GM20000 (cell line): ENCODE data around the gene FOXL1.

Experiments used
- DNase-seq: peaks from one replicate; pipeline ENCODE4 v3.0.0; 2012; ENCODE audit warnings: low spot score
- TF ChIP-seq, protein P1 (sequence below): IDR thresholded peaks from 2 replicates; pipeline ENCODE4 v1.5.1; 2012; ENCODE audit warnings: mild to moderate bottlenecking, control low read depth; ENCODE audit errors: extremely low read depth, missing control alignments

FOXL1 gene

GRCh38 chr16:86550281-86550680, 28.1 kb upstream of the FOXL1 start:
- no peak for DNase-seq
- TF ChIP-seq, protein P1, sequence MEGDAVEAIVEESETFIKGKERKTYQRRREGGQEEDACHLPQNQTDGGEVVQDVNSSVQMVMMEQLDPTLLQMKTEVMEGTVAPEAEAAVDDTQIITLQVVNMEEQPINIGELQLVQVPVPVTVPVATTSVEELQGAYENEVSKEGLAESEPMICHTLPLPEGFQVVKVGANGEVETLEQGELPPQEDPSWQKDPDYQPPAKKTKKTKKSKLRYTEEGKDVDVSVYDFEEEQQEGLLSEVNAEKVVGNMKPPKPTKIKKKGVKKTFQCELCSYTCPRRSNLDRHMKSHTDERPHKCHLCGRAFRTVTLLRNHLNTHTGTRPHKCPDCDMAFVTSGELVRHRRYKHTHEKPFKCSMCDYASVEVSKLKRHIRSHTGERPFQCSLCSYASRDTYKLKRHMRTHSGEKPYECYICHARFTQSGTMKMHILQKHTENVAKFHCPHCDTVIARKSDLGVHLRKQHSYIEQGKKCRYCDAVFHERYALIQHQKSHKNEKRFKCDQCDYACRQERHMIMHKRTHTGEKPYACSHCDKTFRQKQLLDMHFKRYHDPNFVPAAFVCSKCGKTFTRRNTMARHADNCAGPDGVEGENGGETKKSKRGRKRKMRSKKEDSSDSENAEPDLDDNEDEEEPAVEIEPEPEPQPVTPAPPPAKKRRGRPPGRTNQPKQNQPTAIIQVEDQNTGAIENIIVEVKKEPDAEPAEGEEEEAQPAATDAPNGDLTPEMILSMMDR, result no peak

DNA sequence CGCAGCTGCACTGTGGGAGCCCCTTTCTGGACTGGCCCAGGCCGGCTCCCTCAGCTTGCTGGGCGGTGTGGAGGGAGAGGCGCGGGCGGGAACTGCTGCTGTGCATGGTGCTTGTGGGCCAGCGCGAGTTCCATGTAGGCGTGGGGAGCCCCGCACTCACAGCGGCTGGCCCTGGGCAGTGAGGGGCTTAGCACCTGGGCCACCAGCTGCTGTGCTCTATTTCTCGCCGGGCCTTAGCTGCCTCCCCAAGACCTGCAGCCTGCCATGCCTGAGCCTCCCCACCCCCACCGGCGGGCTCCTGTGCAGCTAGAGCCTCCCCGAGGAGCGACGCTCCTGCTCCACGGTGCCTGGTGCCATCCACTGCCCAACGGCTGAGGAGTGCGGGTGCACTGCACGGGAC, 25.0 kb upstream of the FOXL1 start:
- TF ChIP-seq, protein P1, result no peak
- DNase-seq, result no peak

DNA sequence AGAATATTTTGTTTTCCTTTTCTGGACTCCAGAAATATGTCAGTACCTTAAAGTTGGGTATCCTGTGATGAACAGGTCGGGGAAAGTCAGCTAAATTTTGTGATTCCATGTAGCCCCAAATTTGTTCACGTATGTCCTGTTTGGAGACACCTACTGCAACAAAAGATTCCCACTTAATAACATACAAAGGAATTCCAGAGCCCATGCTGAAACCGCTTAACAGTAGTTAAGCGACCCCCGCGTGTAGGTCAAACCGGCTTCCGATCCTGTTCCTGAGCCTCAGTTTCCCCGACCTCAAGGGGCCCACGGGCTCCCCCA, 23.8 kb upstream of the FOXL1 start:
- TF ChIP-seq, protein P1, result no peak
- no peak for DNase-seq

- DNase-seq, result peak; percentile 98
- TF ChIP-seq, protein P1, result no peak
Observed at GRCh38 chr16:86554917-86555703, 23.2 kb upstream of the FOXL1 start, which contains the start of gene MTHFSD. TSS of gene MTHFSD (minus strand) at chr16:86555235. CDS start at chr16:86555184, 51 bp downstream.

GRCh38 chr16:86555704-86556075, 22.7 kb upstream of the FOXL1 start:
- TF ChIP-seq, protein P1, result no peak
- DNase-seq, result no peak

GRCh38 chr16:86556576-86556975, 21.8 kb upstream of the FOXL1 start:
- no peak for DNase-seq
- TF ChIP-seq, protein P1, result no peak

DNA sequence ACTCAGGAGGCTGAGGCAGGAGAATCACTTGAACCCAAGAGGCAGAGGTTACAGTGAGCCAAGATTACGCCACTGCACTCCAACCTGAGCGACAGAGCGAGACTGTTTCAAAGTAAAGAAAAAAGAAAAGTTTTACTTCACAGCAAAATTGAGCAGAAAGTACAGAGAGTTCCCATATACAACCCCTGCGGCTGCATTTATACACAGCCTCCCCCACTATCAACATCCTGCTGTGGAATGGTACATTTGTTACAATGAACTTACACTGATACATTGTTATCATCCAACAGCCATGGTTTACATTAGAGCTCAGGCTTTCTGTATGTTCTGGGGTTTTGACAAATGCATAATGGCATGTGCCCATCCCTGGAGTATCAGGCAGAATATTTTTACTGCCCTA, 20.8 kb upstream of the FOXL1 start:
- TF ChIP-seq, protein P1, result no peak
- no peak for DNase-seq
